Brain pericyte (primary cell): ENCODE measurements around the gene BCAT1.

ENCODE experiments used
- DNase-seq: peaks from one replicate; pipeline ENCODE4 v3.0.0-alpha.2; 2012; ENCODE audit warnings: low read depth, low spot score

BCAT1 gene

DNA sequence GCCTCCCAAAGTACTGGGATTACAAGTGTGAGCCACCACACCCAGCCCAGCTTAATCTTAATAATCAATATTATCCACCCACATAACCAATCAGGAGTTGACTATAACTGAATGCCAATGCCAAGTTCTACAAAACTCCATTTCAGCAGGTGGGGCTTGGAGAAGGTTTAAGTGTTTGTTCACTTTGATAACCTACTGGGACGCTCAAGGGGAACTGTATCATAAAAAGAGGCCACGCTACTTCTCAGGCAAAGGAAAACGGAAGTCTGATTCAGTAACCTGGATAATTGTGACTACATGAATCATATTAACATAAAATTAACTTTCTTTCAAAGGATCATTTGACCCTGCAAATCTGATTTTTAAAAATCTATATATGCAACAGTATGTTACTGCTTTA, 179.2 kb downstream of the BCAT1 start:
- DNase-seq, result no peak

DNA sequence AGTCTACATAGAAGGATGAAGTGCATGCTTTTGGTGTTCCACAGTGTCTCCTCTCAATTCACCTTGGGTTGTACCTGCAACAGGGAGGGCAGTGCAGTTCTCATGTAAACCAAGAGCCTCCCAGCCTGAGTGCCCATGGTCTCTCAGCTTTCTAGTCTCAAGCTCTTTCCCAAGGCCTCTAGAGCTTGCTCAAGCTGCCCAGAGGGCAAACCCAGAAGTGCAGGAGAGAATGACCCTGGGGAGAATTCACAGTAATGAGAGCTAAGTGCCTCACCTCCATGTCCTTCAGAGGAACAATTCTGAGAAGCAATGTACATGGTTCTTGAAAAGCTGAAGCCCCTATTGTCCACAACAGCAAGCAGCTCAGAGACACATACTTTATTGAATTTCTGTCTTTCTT, 180.5 kb downstream of the BCAT1 start:
- DNase-seq, result no peak

DNA sequence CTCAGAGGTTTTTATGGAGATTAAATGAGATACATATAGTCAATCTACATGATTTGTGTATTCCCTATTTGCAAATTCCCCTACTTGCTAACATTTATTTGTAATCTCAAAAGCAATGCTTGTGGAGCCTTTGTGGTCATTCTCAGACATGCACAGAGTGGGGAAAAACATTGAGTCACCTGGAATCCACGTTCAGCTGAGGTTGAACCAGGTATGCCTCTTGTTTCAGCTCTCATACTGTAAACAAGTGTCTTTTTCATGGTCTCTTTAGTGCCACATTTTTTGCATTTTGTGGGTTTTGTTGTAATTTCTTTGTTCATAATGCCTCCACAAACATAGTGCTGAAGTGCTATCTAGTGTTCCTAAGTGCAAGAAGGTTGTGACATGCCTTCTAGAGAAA, 181.9 kb downstream of the BCAT1 start:
- no peak for DNase-seq

DNA sequence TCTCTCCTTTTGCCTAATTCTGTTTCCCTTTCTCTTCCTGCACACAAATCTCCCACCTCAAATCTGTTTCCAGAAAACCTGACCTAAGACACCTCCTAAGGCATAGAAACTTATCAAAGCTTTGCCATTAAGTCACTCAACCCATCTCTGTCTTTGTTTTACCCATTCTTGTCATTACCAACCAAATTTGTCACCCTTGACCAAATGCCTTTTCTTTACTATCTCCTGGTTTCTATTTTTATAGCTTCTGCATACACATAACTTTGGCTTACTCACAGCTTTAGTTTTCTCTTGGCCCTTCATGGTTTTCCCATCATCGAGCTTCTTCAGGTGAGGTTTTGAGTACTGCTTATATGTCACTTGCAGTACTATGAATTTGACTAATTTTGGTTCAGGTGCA, 184.2 kb downstream of the BCAT1 start:
- DNase-seq, result no peak

DNA sequence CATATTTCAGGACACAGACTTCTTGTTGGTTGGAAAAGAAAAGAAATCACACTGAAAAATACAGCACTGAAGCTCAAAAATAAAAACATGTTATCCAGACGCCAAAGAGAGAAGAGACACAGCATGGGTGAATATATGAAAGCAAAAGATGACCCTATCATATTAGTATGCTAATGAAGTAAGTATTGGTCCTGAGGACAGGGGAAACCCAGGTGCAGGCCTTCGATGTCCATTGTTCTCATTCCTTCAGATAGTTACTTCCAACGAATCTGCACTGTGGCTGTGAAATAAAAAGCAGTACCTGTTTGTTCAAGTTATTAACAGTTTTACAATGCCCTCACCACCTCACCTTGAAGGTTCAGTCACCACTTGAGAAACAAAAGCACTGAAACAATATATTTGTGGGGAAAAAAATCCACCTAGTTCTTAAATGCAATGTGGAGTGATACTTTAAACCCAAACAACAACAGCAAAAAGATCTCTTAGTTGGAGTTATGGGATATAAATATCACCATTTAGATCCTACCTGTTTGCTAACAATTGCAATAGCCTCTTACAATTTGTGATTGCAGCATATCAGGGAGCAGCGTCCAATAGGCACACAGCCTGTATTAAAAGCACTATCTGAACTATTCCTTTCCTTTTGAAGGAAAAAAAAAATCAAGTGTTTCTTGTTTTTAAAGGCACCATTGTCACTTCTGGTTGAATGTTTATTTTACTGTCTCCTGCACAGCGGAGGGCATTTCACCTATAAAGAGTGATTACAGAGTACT, 188.1 kb downstream of the BCAT1 start:
- no peak for DNase-seq

DNA sequence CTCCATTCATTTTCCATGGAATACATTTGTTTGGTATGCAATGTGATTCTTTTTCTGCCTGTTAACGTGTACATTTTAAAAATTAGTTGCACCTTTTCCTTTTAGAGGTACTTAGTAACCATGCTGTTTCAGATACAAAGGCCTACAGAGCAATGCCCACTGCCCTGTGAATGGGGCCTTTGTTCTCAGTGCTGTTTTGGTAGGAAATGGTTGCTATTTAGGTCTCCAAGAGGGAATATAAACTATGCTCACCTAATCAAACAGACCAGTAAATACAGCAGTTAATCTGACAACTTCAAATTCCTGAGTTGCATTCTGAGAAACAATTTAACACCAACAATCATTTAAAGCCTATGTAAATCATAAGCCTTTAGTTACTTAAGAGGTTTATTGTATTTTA, 188.7 kb downstream of the BCAT1 start:
- DNase-seq, result no peak
